Caco-2 (cell line): ENCODE results near the gene TDRKH. TPM values are rescaled to one million over a fixed set of nuclear protein-coding genes. Genes with fewer than 3 reads are reported as not detected.

Experiments used
- BruUV-seq: library from RNA; stranded (reverse); fragments of 400-500 nt; replicated peaks from 2 replicates; lab custom pipeline; 2021; lab: Mats Ljungman, UMichigan
- CTCF ChIA-PET: fragments of 300-600 bp; sonication (Branson Sonifier 250); formaldehyde crosslinking; loops from one replicate; lab custom pipeline; 2022; ENCODE audit warnings: antibody characterized with exemption; lab: Charles Lee
- POLR2A ChIA-PET: fragments of 300-600 bp; sonication (Branson Sonifier 250); formaldehyde crosslinking; loops from one replicate; lab custom pipeline; 2022; ENCODE audit warnings: antibody characterized with exemption; lab: Charles Lee
- DNase-seq, 2 experiments: peaks; one replicate each; pipeline versions ENCODE4 v3.0.0 to v3.0.0-alpha.2; 2020 to 2022
- H3K27me3 ChIP-seq: replicated peaks from 2 replicates; pipeline ENCODE4 v1.6.0; 2011; ENCODE audit warnings: low read length; ENCODE audit not compliant: control insufficient read depth, insufficient read depth
- H3K36me3 ChIP-seq: 2 replicates; pipeline ENCODE4 v1.5.1; 2011; ENCODE audit warnings: low read length; ENCODE audit not compliant: control insufficient read depth, insufficient read depth
- H3K4me1 ChIP-seq: fragments of 250-450 bp; sonication (Bioruptor Pico); 2 replicates; pipeline ENCODE4 v1.5.1; 2020; ENCODE audit warnings: mild to moderate bottlenecking
- H3K4me3 ChIP-seq: 2 replicates; pipeline ENCODE4 v1.5.1; 2011; ENCODE audit warnings: low read depth, mild to moderate bottlenecking, control low read depth, low read length
- H3K9me3 ChIP-seq: fragments of 250-450 bp; sonication (Bioruptor Pico); 2 replicates; pipeline ENCODE4 v1.5.1; 2020; ENCODE audit warnings: mild to moderate bottlenecking, moderate library complexity
- H3K27ac Mint-ChIP-seq: one replicate; pipeline ENCODE4 v1.8.0; 2022; ENCODE audit warnings: mixed read lengths; ENCODE audit not compliant: unreplicated experiment
- H3K27me3 Mint-ChIP-seq: one replicate; pipeline ENCODE4 v1.8.0; 2022; ENCODE audit warnings: mixed read lengths; ENCODE audit not compliant: insufficient read depth, unreplicated experiment
- H3K36me3 Mint-ChIP-seq: one replicate; pipeline ENCODE4 v1.8.0; 2022; ENCODE audit warnings: mild to moderate bottlenecking, mixed read lengths; ENCODE audit not compliant: insufficient read depth, unreplicated experiment
- H3K4me1 Mint-ChIP-seq: one replicate; pipeline ENCODE4 v1.8.0; 2022; ENCODE audit warnings: low read depth, mixed read lengths; ENCODE audit not compliant: unreplicated experiment
- H3K4me3 Mint-ChIP-seq: one replicate; pipeline ENCODE4 v1.8.0; 2022; ENCODE audit warnings: mild to moderate bottlenecking, moderate library complexity, mixed read lengths; ENCODE audit not compliant: unreplicated experiment
- H3K9me3 Mint-ChIP-seq: one replicate; pipeline ENCODE4 v1.8.0; 2022; ENCODE audit warnings: mixed read lengths; ENCODE audit not compliant: unreplicated experiment
- intact Hi-C: fragments of 100-400 bp; cut with micrococcal nuclease; formaldehyde crosslinking; loops from one replicate; pipeline ENCODE4 v1.10.0; 2022; ENCODE audit not compliant: unreplicated experiment
- total RNA-seq: library from RNA; stranded (reverse); gene quantifications from 2 replicates; pipeline ENCODE4 v1.2.3, GENCODE V29; 2022
- TF ChIP-seq, protein P1 (sequence below), 2 experiments: fragments of 200-600 bp in 1 of 2; IDR thresholded peaks; 1 replicate in 1 of 2; 2 replicates in 1 of 2; pipeline versions ENCODE4 v1.5.1 to v1.8.0; 2011 to 2022; ENCODE audit warnings: antibody characterized with exemption in 1 of 2, control low read depth in 1 of 2, inconsistent platforms in 1 of 2, low read depth in 1 of 2, low read length in 1 of 2, mild to moderate bottlenecking in 1 of 2, moderate library complexity in 1 of 2; ENCODE audit not compliant: insufficient read depth in 1 of 2, severe bottlenecking in 1 of 2, unreplicated experiment in 1 of 2

The TDRKH gene
- total RNA-seq, 1 experiment from 2014 or later, result 15.0 TPM

DNA sequence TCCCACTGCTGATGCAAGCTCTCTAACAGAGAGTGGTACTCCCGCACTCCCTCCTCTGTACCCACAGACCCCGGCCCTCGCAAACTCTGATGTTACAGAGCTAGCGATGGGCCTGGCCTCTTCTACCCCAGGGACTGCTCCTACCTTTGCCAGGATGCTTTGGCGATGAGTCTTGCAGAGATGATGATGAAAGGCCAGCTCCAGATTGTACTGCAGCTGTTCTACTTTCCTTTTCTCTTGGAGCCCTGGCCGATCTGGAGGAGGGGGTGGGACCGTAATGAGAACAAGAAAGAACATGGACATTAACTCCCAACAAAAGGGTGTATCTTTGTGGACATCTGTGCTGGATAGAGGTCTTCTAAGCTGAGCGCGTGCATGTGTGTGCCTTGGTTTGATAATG, 20.9 kb upstream of the TDRKH start:
- Histone ChIP-seq H3K36me3 (no peaks in the 10 kb centered on the region), H3K4me1 (no peaks in the 10 kb centered on the region)
- DNase-seq, result no peak

DNA sequence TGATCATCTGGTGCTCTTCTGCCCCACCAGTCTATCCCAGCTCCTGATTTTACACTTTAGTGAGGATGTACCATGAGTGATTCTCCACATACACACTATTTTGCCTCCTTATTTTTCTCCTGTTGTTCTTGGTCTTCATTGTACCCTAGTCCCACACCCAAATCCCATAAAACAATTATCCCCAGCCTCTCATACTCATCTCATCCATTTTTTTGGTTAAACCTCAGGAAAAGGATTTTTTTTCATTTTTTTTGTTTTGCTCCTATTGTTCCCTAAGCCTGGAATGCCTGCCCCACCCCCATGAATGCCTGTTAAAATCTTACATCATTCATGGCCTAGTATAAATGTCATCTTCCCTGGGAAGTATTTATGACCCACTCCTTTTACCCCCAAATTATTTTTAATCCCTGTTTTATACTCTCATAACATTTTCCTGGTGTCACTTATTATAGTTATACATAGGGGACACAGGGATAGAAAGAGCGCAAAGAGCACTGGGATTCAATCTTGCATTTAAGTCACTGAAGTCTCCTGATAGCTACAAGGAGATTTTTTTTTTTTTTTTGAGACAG, 19.8 kb upstream of the TDRKH start:
- CTCF ChIA-PET, result no interaction called here
- peaks cover 12% of the 10 kb centered on the region for H3K27me3 Mint-ChIP-seq

More for the DNA sequence above, 20.9 kb upstream of the TDRKH start:
- intact Hi-C loops, result no loop called here
- Mint-ChIP-seq H3K36me3 (no peaks in the 10 kb centered on the region), H3K9me3 (no peaks in the 10 kb centered on the region), H3K4me3 (no peak overlapping the region), H3K27me3 (peaks cover 10% of the 10 kb centered on the region), H3K27ac (no peak overlapping the region), H3K4me1 (peaks cover 10% of the 10 kb centered on the region)
- CTCF ChIA-PET, result interaction anchor here (0.6 to 1.0 kb wide), 3 partner anchors 25 to 116 kb away, joined by 3 read pairs; no protein-coding TSS in a partner anchor
- Histone ChIP-seq H3K27me3 (no peaks in the 10 kb centered on the region; the same call in 1 of the 2 replicates), H3K4me3 (no peak overlapping the region), H3K9me3 (no peaks in the 10 kb centered on the region)
- TF ChIP-seq, protein P1, sequence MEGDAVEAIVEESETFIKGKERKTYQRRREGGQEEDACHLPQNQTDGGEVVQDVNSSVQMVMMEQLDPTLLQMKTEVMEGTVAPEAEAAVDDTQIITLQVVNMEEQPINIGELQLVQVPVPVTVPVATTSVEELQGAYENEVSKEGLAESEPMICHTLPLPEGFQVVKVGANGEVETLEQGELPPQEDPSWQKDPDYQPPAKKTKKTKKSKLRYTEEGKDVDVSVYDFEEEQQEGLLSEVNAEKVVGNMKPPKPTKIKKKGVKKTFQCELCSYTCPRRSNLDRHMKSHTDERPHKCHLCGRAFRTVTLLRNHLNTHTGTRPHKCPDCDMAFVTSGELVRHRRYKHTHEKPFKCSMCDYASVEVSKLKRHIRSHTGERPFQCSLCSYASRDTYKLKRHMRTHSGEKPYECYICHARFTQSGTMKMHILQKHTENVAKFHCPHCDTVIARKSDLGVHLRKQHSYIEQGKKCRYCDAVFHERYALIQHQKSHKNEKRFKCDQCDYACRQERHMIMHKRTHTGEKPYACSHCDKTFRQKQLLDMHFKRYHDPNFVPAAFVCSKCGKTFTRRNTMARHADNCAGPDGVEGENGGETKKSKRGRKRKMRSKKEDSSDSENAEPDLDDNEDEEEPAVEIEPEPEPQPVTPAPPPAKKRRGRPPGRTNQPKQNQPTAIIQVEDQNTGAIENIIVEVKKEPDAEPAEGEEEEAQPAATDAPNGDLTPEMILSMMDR (IDR thresholded peaks at IDR 0.05; ENCODE audit: insufficient read depth in 1 of 2, low read depth in 1 of 2, low read length in 1 of 2, severe bottlenecking in 1 of 2, unreplicated experiment in 1 of 2), result no peak
- BruUV-seq, result no TSS peak
- POLR2A ChIA-PET, result no interaction called here

DNA sequence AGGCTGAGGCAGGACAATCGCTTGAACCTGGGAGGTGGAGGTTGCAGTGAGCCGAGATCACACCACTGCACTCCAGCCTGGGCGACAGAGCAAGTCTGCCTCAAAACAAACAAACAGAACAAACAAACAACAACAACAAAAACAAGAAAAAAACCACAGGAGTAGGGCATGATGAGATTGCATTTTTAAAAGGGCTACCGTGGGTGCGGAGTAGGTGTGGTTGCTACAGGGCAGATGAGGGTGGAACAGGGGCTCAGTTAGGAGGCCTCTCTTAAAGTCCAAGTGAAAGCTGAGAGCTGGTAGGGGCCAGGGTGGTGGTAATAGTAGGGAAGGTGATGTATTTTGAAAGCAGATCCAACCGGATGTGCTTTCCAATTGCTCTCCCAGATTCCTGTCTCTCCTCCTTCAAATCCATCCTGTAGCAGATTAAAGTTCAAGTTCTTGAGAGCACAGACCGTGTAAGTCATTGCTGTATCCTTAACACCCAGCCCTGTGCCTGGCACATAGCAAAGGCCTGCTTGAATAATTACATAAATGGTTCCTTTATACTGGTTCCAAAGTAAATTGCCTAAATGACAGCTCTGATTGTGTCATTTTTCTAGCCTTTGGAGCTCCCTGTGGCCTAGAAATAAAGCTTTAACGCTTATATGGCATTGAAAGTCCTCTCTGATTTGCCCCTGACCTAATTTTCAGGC, 19.1 kb upstream of the TDRKH start:
- no peaks in the 10 kb centered on the region for H3K36me3 ChIP-seq
- intact Hi-C loops, result no loop called here
- H3K27me3 ChIP-seq, result no peaks in the 10 kb centered on the region; the same call in none of the 2 replicates
- H3K4me3 ChIP-seq, result no peak overlapping the region
- no peak for DNase-seq
- CTCF ChIA-PET, result no interaction called here
- no peaks in the 10 kb centered on the region for H3K9me3 ChIP-seq
- H3K4me1 ChIP-seq, result no peaks in the 10 kb centered on the region
- peaks cover 12% of the 10 kb centered on the region for H3K27me3 Mint-ChIP-seq
- no TSS peak for BruUV-seq
- TF ChIP-seq, protein P1 (IDR thresholded peaks at IDR 0.05; ENCODE audit: insufficient read depth in 1 of 2, low read depth in 1 of 2, low read length in 1 of 2, severe bottlenecking in 1 of 2, unreplicated experiment in 1 of 2), result no peak
- H3K27ac Mint-ChIP-seq, result peak overlapping the region; percentile 8
- no peaks in the 10 kb centered on the region for H3K9me3 Mint-ChIP-seq
- peaks cover 10% of the 10 kb centered on the region for H3K4me1 Mint-ChIP-seq
- H3K36me3 Mint-ChIP-seq, result no peaks in the 10 kb centered on the region
- POLR2A ChIA-PET, result no interaction called here
- no peak overlapping the region for H3K4me3 Mint-ChIP-seq

More for the DNA sequence above, 19.8 kb upstream of the TDRKH start:
- Histone ChIP-seq H3K27me3 (no peaks in the 10 kb centered on the region; the same call in none of the 2 replicates), H3K4me3 (no peak overlapping the region), H3K36me3 (no peaks in the 10 kb centered on the region), H3K4me1 (no peaks in the 10 kb centered on the region), H3K9me3 (no peaks in the 10 kb centered on the region)
- no TSS peak for BruUV-seq
- Mint-ChIP-seq H3K27ac (peak overlapping the region; percentile 8), H3K9me3 (no peaks in the 10 kb centered on the region), H3K4me1 (peaks cover 10% of the 10 kb centered on the region), H3K4me3 (no peak overlapping the region), H3K36me3 (no peaks in the 10 kb centered on the region)
- TF ChIP-seq, protein P1 (IDR thresholded peaks at IDR 0.05; ENCODE audit: insufficient read depth in 1 of 2, low read depth in 1 of 2, low read length in 1 of 2, severe bottlenecking in 1 of 2, unreplicated experiment in 1 of 2), result no peak
- peak in 1 of 2 experiments; percentile 13 for DNase-seq
- POLR2A ChIA-PET, result no interaction called here
- intact Hi-C loops, result no loop called here
